Endodermal cell (in vitro differentiated cells): ENCODE results near the gene CST9L. TPM values are rescaled to one million over a fixed set of nuclear protein-coding genes. Genes with fewer than 3 reads are reported as not detected.

Source experiments
- DNase-seq: peaks from one replicate; pipeline ENCODE4 v3.0.0-alpha.2; 2017
- H3K27ac ChIP-seq: 2 replicates; pipeline ENCODE4 v1.5.1; 2013; ENCODE audit warnings: mild to moderate bottlenecking, low read depth, low read length, moderate library complexity
- H3K27me3 ChIP-seq: 2 replicates; pipeline ENCODE4 v1.6.1; 2013; ENCODE audit warnings: mild to moderate bottlenecking, low read length, moderate library complexity; ENCODE audit not compliant: insufficient read depth, control insufficient read depth, poor library complexity, severe bottlenecking
- H3K36me3 ChIP-seq: 2 replicates; pipeline ENCODE4 v1.7.0; 2013; ENCODE audit warnings: mild to moderate bottlenecking, low read length, moderate library complexity; ENCODE audit not compliant: control insufficient read depth, insufficient read depth
- H3K4me1 ChIP-seq: one replicate; pipeline ENCODE4 v1.7.0; 2013; ENCODE audit warnings: low read length; ENCODE audit not compliant: control insufficient read depth, insufficient read depth
- H3K4me3 ChIP-seq: 2 replicates; pipeline ENCODE4 v1.5.1; 2013; ENCODE audit warnings: mild to moderate bottlenecking, low read length, moderate library complexity
- H3K9ac ChIP-seq: 2 replicates; pipeline ENCODE4 v1.6.1; 2013; ENCODE audit warnings: mild to moderate bottlenecking, low read length, moderate library complexity; ENCODE audit not compliant: poor library complexity, severe bottlenecking; ENCODE audit errors: extremely low read depth
- H3K9me3 ChIP-seq: 2 replicates; pipeline ENCODE4 v1.6.1; 2013; ENCODE audit warnings: mild to moderate bottlenecking, low read length, moderate library complexity; ENCODE audit not compliant: control insufficient read depth
- H3K27ac Mint-ChIP-seq: 2 replicates; pipeline ENCODE4 v1.8.0; 2020; ENCODE audit warnings: mixed read lengths
- H3K27me3 Mint-ChIP-seq: 2 replicates; pipeline ENCODE4 v1.8.0; 2021; ENCODE audit warnings: mild to moderate bottlenecking, mixed read lengths; ENCODE audit not compliant: insufficient read depth
- H3K36me3 Mint-ChIP-seq: 2 replicates; pipeline ENCODE4 v1.8.0; 2020; ENCODE audit warnings: low read depth, mixed read lengths
- H3K4me1 Mint-ChIP-seq: 2 replicates; pipeline ENCODE4 v1.8.0; 2020; ENCODE audit warnings: mixed read lengths
- H3K4me3 Mint-ChIP-seq: 2 replicates; pipeline ENCODE4 v1.8.0; 2020; ENCODE audit warnings: mild to moderate bottlenecking, moderate library complexity, mixed read lengths
- H3K9me3 Mint-ChIP-seq: 2 replicates; pipeline ENCODE4 v1.8.0; 2020; ENCODE audit warnings: mild to moderate bottlenecking, mixed read lengths
- WGBS, 2 experiments: methylation state at CpG; one replicate each; pipeline versions ENCODE4 v1.1.5 to v1.1.7; 2013; ENCODE audit warnings: missing lambda C conversion rate in 2 of 2, mixed read lengths in 1 of 2; ENCODE audit not compliant: insufficient coverage in 1 of 2, insufficient read length in 1 of 2; 5-methylcytosine and 5-hydroxymethylcytosine counted together
- total RNA-seq, 2 donors: library from RNA; stranded (reverse); fragmentation: NEBNext Ultra II Directional in 1 of 2; extraction: Animal tissue kit (Norgen Biotek cat#: 25700) in 1 of 2; gene quantifications; 2 replicates in 1 of 2; 3 replicates in 1 of 2; pipeline ENCODE4 v1.2.1, GENCODE V29; 2021
- TF ChIP-seq, protein P1 (sequence below): fragments of 200-600 bp; sonication (generic); conservative IDR thresholded peaks from 2 replicates; pipeline ENCODE4 v1.5.0; 2021; ENCODE audit warnings: antibody characterized with exemption, mild to moderate bottlenecking

CST9L gene
- total RNA-seq, 2 donors from 2014 or later, result not detected

DNA sequence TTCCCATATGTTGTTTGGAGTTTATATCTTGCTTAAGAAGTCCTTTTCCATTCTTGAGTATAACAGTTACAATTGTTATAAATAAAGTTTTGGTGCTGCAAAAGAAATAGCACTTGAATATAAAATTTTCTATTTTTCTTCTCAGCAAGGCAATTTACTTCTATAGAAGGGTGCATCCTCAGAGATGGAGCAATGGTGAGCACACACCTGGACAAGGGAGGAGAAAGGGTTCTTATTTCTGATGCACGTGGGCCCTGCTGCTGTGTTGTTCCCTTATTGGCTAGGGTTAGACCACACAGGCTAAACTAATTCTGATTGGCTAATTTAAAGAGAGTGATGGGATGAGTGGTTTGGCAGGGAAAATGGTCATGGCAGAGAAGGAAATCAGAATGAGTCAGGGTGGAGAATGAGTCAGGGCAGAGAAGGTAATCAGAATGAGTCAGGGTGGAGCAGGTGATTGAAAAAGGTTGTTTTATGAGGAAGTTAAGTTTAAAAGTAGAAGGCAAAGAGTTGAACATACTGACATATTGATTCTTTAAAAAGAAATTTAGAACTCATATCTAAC is 39.3 kb downstream of the CST9L start:
- no peak overlapping the region for H3K4me3 ChIP-seq
- Mint-ChIP-seq H3K27me3 (no peaks in the 10 kb centered on the region), H3K27ac (no peak overlapping the region), H3K9me3 (peaks cover 19% of the 10 kb centered on the region), H3K4me3 (no peak overlapping the region), H3K36me3 (peaks cover 3% of the 10 kb centered on the region), H3K4me1 (peaks cover 29% of the 10 kb centered on the region)
- H3K9me3 ChIP-seq, result peaks cover 17% of the 10 kb centered on the region
- peak; percentile 61 for DNase-seq
- peaks cover 8% of the 10 kb centered on the region for H3K4me1 ChIP-seq
- 96% methylated on average over 1 of the region's 1 CpG; no CpG with 5 or more reads in 1 of the 2 experiments for WGBS, 2 experiments
- TF ChIP-seq, protein P1, sequence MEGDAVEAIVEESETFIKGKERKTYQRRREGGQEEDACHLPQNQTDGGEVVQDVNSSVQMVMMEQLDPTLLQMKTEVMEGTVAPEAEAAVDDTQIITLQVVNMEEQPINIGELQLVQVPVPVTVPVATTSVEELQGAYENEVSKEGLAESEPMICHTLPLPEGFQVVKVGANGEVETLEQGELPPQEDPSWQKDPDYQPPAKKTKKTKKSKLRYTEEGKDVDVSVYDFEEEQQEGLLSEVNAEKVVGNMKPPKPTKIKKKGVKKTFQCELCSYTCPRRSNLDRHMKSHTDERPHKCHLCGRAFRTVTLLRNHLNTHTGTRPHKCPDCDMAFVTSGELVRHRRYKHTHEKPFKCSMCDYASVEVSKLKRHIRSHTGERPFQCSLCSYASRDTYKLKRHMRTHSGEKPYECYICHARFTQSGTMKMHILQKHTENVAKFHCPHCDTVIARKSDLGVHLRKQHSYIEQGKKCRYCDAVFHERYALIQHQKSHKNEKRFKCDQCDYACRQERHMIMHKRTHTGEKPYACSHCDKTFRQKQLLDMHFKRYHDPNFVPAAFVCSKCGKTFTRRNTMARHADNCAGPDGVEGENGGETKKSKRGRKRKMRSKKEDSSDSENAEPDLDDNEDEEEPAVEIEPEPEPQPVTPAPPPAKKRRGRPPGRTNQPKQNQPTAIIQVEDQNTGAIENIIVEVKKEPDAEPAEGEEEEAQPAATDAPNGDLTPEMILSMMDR, result no peak
- no peaks in the 10 kb centered on the region for H3K27me3 ChIP-seq
- H3K27ac ChIP-seq, result no peak overlapping the region
- no peak overlapping the region for H3K9ac ChIP-seq
- no peaks in the 10 kb centered on the region for H3K36me3 ChIP-seq

DNA sequence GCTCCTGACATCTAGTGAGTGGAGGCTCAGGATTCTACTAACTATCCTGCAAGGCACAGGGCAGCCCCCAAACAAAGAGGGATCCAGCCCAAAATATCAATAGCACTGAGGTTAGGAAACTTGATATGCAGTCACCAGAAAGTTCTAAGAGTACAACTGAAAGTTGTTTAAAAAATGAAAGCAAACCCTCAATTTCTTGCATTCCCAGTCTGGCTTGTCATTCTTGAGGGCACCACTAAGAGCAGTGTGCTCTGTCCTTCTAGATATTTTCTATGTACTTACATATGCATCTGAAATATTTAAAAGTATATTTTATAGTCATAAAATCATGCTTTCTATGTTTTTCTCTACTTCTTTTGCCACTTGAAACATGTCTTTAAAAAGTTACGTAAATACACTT is 41.4 kb downstream of the CST9L start:
- H3K36me3 Mint-ChIP-seq, result peaks cover 3% of the 10 kb centered on the region
- peaks cover 9% of the 10 kb centered on the region for H3K4me1 Mint-ChIP-seq
- WGBS, 2 experiments, result 100% methylated on average over 1 of the region's 1 CpG; no CpG with 5 or more reads in 1 of the 2 experiments
- H3K27ac Mint-ChIP-seq, result no peak overlapping the region
- DNase-seq, result no peak
- H3K9me3 Mint-ChIP-seq, result peaks cover 23% of the 10 kb centered on the region
- Histone ChIP-seq H3K4me1 (no peaks in the 10 kb centered on the region), H3K27ac (no peak overlapping the region), H3K9me3 (peaks cover 17% of the 10 kb centered on the region), H3K27me3 (no peaks in the 10 kb centered on the region), H3K36me3 (no peaks in the 10 kb centered on the region), H3K4me3 (no peak overlapping the region), H3K9ac (no peak overlapping the region)
- TF ChIP-seq, protein P1, result peak; percentile 50
- H3K4me3 Mint-ChIP-seq, result no peak overlapping the region
- no peaks in the 10 kb centered on the region for H3K27me3 Mint-ChIP-seq

DNA sequence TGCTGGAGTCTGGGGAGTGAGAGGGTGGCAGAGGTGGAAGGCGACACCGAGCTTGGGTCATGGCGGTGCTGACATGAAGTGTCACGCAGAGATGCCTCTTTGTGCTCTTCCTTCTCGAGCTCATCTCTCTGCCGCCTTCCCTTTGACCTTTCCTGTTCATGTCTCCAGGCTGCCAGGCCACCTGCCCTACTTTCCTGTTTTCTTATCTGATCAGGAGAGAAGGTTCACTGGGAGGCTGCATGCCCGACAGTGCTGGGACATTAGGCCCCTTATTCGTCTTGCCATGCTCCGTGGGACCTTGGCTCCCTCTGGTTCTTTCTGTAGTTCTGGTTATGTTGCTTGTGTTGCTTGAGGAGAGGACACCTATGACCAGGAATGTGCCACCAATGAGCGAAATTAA is 44.1 kb downstream of the CST9L start:
- Histone ChIP-seq H3K27me3 (no peaks in the 10 kb centered on the region), H3K27ac (no peak overlapping the region), H3K9ac (no peak overlapping the region), H3K9me3 (peaks cover 29% of the 10 kb centered on the region), H3K36me3 (no peaks in the 10 kb centered on the region), H3K4me1 (no peaks in the 10 kb centered on the region), H3K4me3 (no peak overlapping the region)
- no peak overlapping the region for H3K27ac Mint-ChIP-seq
- H3K4me3 Mint-ChIP-seq, result no peak overlapping the region
- DNase-seq, result no peak
- H3K27me3 Mint-ChIP-seq, result no peaks in the 10 kb centered on the region
- peaks cover 3% of the 10 kb centered on the region for H3K36me3 Mint-ChIP-seq
- peaks cover 32% of the 10 kb centered on the region for H3K9me3 Mint-ChIP-seq
- TF ChIP-seq, protein P1, result no peak
- WGBS, 2 experiments, result 95% methylated on average over 7 to 10 of the region's 10 CpGs
- H3K4me1 Mint-ChIP-seq, result peaks cover 19% of the 10 kb centered on the region
